Ascending aorta (tissue), 2 donors: ENCODE results near the gene TSTD1. TPM values are rescaled to one million over a fixed set of nuclear protein-coding genes. Genes with fewer than 3 reads are reported as not detected.
"Not testable (repeated sequence)": the region's sequence is repeated elsewhere in the genome, so short reads cannot be mapped to it uniquely, and the experiment has no call there.

Source experiments
- DNase-seq, 2 donors: peaks; one replicate each; pipeline ENCODE4 v3.0.0-alpha.2; 2019; ENCODE audit warnings: low spot score in 2 of 2
- H3K27ac ChIP-seq, 2 donors: fragments of 200-600 bp; sonication (generic); one replicate each; pipeline ENCODE4 v1.5.1; 2016 to 2017; ENCODE audit warnings: mild to moderate bottlenecking in 1 of 2
- H3K27me3 ChIP-seq: fragments of 200-600 bp; sonication (generic); one replicate; pipeline ENCODE4 v1.5.1; 2017
- H3K36me3 ChIP-seq, 2 donors: fragments of 200-600 bp; sonication (generic); one replicate each; pipeline ENCODE4 v1.5.1; 2016
- H3K4me1 ChIP-seq, 2 donors: fragments of 200-600 bp; sonication (generic); one replicate each; pipeline ENCODE4 v1.5.1; 2016 to 2017; ENCODE audit warnings: mild to moderate bottlenecking in 1 of 2
- H3K4me3 ChIP-seq, 2 donors: fragments of 200-600 bp; sonication (generic); one replicate each; pipeline ENCODE4 v1.5.1; 2016 to 2017; ENCODE audit warnings: mild to moderate bottlenecking in 1 of 2
- H3K9me3 ChIP-seq, 2 donors: fragments of 200-600 bp; sonication (generic); one replicate each; pipeline ENCODE4 v1.5.1; 2016
- intact Hi-C: fragments of 100-400 bp; cut with DNase I; formaldehyde crosslinking; loops from one replicate; pipeline ENCODE4 v1.15.1; 2023
- total RNA-seq: library from RNA; depleted of rRNA; stranded (reverse); fragments of >200 nt; gene quantifications from one replicate; pipeline ENCODE4 v1.1.0, GENCODE V29; 2016
- TF ChIP-seq, protein P1 (sequence below), 3 experiments: fragments of 200-600 bp in 2 of 3; fragments of 450-650 bp in 1 of 3; sonication (generic) in 2 of 3; IDR thresholded peaks; one replicate each; pipeline ENCODE4 v1.5.1; 2016 to 2019; ENCODE audit warnings: antibody characterized with exemption in 3 of 3, mild to moderate bottlenecking in 1 of 3, moderate library complexity in 1 of 3

TSTD1 gene
- total RNA-seq, 1 donor from 2014 or later, result not detected

DNA sequence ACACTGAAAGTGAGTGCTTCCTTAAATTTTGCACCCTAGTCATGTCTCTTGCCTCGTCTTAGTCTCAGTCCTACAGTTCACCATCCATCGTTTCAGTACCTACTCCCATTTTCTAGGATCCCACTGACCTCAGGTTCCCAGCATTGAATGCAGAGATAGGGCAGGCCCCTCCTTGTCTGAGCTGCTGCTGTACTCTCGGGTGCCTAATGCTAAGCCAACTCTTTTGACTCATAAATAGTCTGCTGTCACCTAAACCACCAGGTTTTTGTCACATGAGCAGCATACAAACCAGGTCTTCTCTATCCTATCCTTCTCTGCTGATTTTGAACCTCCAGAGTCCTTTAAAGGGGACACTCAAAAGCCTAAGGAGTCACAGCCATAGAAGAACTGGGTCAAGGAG is 27.9 kb upstream of the TSTD1 start:
- no peak for DNase-seq

DNA sequence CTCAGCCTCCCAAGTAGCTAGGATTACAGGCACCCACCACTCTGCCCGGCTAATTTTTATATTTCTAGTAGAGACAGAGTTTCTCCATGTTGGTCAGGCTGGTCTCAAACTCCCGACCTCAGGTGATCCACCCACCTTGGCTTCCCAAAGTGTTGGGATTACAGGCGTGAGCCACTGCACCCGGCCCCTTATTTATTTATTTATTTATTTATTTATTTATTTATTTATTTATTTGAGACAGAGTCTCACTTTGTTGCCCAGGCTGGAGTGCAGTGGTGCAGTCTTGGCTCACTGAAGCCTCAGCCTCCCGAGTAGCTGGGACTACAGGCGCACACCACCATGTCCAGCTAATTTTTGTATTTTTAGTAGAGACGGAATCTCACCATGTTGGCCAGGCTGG is 26.9 kb upstream of the TSTD1 start:
- H3K27me3 ChIP-seq, intact Hi-C loops, H3K4me3 ChIP-seq, H3K9me3 ChIP-seq, DNase-seq, H3K27ac ChIP-seq, H3K4me1 ChIP-seq, H3K36me3 ChIP-seq: not testable (repeated sequence)

More for the DNA sequence above, 27.9 kb upstream of the TSTD1 start:
- H3K4me3 ChIP-seq, result no peak overlapping the region
- H3K27ac ChIP-seq, result no peak overlapping the region
- intact Hi-C loops, result no loop called here
- TF ChIP-seq, protein P1, sequence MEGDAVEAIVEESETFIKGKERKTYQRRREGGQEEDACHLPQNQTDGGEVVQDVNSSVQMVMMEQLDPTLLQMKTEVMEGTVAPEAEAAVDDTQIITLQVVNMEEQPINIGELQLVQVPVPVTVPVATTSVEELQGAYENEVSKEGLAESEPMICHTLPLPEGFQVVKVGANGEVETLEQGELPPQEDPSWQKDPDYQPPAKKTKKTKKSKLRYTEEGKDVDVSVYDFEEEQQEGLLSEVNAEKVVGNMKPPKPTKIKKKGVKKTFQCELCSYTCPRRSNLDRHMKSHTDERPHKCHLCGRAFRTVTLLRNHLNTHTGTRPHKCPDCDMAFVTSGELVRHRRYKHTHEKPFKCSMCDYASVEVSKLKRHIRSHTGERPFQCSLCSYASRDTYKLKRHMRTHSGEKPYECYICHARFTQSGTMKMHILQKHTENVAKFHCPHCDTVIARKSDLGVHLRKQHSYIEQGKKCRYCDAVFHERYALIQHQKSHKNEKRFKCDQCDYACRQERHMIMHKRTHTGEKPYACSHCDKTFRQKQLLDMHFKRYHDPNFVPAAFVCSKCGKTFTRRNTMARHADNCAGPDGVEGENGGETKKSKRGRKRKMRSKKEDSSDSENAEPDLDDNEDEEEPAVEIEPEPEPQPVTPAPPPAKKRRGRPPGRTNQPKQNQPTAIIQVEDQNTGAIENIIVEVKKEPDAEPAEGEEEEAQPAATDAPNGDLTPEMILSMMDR (IDR thresholded peaks at IDR 0.05), result no peak
- no peaks in the 10 kb centered on the region for H3K4me1 ChIP-seq
- no peaks in the 10 kb centered on the region for H3K27me3 ChIP-seq
- H3K36me3 ChIP-seq, result no peaks in the 10 kb centered on the region
- H3K9me3 ChIP-seq, result no peaks in the 10 kb centered on the region

DNA sequence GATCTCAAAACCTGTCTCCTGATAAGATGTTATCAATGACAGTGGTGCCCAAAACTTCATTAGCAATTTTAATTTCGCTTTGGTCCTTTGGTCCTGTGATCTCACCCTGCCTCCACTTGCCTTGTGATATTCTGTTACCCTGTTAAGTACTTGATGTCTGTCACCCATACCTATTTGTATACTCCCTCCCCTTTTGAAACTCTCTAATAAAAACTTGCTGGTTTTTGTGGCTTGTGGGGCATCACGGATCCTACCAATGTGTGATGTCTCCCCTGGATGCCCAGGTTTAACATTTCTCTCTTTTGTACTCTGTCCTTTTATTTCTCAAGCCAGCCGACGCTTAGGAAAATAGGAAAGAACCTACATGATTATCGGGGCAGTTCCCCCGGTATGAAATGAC is 25.2 kb upstream of the TSTD1 start:
- H3K27me3 ChIP-seq, DNase-seq, H3K27ac ChIP-seq, H3K4me3 ChIP-seq, H3K36me3 ChIP-seq, H3K9me3 ChIP-seq, H3K4me1 ChIP-seq, intact Hi-C loops: not testable (repeated sequence)

DNA sequence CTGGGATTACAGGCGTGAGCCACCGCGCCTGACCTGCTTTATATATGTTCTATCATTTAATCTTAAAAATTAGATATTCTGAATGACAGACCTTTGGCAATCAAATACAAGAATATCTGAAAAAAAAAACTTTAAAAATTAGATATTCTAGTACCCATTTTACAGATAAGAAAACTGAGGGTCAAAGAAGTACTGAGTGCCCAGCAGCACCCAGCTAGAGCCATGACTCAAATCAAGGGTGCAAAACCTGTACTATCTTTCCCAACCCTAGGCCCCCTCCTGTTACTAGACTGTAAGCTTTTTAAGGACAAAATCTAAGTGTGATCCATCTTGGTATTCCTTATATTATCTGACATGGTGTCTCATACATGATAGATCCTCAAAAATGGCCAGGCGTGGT is 22.7 kb upstream of the TSTD1 start:
- no peaks in the 10 kb centered on the region for H3K4me1 ChIP-seq
- no peaks in the 10 kb centered on the region for H3K9me3 ChIP-seq
- no peaks in the 10 kb centered on the region for H3K36me3 ChIP-seq
- intact Hi-C loops, result no loop called here
- H3K4me3 ChIP-seq, result no peak overlapping the region
- H3K27ac ChIP-seq, result no peak overlapping the region
- no peaks in the 10 kb centered on the region for H3K27me3 ChIP-seq
- DNase-seq, result no peak
- TF ChIP-seq, protein P1 (IDR thresholded peaks at IDR 0.05), result no peak

DNA sequence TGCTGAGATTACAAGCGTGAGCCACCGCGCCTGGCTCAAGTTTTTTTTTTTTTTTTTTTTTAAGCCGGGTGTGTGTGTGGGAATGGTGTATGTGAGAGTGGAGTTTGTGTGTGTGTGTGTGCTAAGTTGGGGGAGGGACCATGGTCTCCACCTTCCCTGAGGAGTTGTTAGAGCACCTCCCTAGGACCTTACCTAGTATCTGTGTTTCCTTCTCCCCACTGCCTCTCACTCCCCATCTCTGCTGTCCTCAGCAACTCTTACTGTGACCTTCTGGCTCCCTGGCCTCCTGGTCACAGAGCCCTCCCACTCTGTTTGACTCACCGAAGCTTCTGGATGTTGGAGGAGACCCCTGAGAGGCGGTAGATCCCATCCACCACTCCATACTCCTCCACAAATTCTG is 20.5 kb upstream of the TSTD1 start:
- TF ChIP-seq, protein P1 (IDR thresholded peaks at IDR 0.05), result no peak

DNA sequence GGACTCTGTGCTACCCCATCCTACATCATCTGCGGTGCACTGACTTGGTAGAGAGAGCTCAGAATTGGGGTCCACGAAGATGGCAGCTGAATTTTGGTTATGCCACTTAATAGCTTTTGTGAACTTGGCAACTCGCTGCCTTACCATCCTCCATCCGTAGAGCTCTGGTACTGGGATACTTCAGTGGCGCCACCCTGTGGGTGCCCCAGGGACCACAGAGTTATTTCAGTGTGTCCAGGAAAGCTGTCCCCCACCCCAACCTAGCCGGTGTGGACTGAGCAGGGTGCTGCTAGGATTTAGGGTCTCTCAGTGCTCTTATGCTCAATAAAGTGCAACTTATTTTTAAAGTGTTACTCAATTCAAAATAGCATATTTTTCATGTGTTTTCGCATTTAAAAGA is 16.0 kb upstream of the TSTD1 start:
- TF ChIP-seq, protein P1 (IDR thresholded peaks at IDR 0.05), result no peak
- H3K27me3 ChIP-seq, result no peaks in the 10 kb centered on the region
- no peaks in the 10 kb centered on the region for H3K4me1 ChIP-seq
- H3K27ac ChIP-seq, result no peak overlapping the region
- no peaks in the 10 kb centered on the region for H3K36me3 ChIP-seq
- no peaks in the 10 kb centered on the region for H3K9me3 ChIP-seq
- intact Hi-C loops, result no loop called here
- DNase-seq, result no peak
- H3K4me3 ChIP-seq, result no peak overlapping the region

More for the DNA sequence above, 20.5 kb upstream of the TSTD1 start:
- Histone ChIP-seq H3K4me1 (no peaks in the 10 kb centered on the region), H3K9me3 (no peaks in the 10 kb centered on the region), H3K27me3 (no peaks in the 10 kb centered on the region), H3K27ac (no peak overlapping the region), H3K36me3 (no peaks in the 10 kb centered on the region), H3K4me3 (no peak overlapping the region)
- DNase-seq, result no peak
- intact Hi-C loops, result no loop called here

DNA sequence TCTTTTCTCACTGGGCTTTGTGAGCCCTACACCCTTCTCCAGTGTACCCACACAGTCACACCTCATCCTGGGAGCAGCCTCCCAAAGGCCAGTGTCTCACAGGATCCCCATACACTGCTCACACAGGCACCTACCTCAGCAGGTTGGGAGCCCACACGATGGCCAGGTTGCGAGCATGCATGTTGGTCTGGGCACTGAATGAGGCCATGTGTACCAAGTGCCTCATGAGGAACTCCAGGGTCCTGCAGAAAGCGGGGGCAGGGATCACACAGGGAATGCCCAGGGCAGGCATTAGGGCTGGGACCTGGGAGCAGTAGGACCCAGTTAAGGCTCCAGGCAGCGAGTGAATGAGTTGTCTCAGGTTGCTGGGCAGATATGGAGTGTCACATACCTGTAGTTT is 15.5 kb upstream of the TSTD1 start:
- intact Hi-C loops, result no loop called here

More for the DNA sequence above, 15.5 kb upstream of the TSTD1 start:
- no peak overlapping the region for H3K4me3 ChIP-seq
- no peaks in the 10 kb centered on the region for H3K9me3 ChIP-seq
- no peak overlapping the region for H3K27ac ChIP-seq
- H3K4me1 ChIP-seq, result no peaks in the 10 kb centered on the region
- TF ChIP-seq, protein P1 (IDR thresholded peaks at IDR 0.05), result no peak
- DNase-seq, result no peak
- no peaks in the 10 kb centered on the region for H3K27me3 ChIP-seq
- no peaks in the 10 kb centered on the region for H3K36me3 ChIP-seq
